Measurements from ENCODE around the gene NAP1L1.

DNA sequence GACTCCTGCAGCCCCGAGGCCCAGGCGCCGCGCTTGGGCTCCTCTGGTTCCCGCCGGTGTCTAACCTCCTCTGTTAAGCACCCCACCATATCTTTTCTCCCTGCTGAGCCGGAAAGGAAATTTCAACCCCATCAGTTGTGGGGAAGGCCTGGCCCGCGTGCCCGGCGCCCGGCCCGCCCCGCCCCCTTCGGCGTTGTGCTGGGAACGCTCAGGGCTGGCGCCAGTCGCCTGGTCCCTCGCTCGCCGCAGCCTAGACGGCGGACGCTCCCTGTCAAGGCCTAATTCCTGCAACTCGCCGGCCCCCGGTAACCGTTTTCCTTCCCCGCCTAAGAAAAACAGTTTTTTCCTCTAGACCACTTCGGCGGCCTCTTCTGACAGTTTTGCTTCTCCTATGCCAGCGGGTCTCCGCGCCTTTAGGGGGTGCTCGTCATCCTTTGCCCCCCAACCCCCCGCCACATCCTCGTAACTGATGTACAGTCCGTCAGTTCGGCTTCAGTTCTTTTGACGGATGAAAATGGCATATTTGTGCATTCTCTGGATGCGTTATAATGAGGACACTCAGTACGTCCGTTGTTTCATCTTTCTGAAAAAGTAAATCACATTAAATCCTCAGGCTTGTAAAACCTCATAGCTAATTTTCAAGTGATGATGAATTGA, 506 bp upstream of the NAP1L1 start:
- no peak for TF ChIP-seq POLR2AphosphoS5 (IDR thresholded peaks at IDR 0.05; ENCODE audit: borderline replicate concordance, low read depth, low read length)
- no peak for TF ChIP-seq EZH2 (IDR thresholded peaks at IDR 0.05)
